GM19397 (cell line): ENCODE results near the gene KRTAP17-1.
"Not testable (repeated sequence)": the region's sequence is repeated elsewhere in the genome, so short reads cannot be mapped to it uniquely, and the experiment has no call there.

Experiments
- ATAC-seq: cut with Tn5 transposase; IDR thresholded peaks from one replicate; pipeline ENCODE4 v1.9.1; 2021; ENCODE audit warnings: mild to moderate bottlenecking, moderate library complexity; ENCODE audit not compliant: unreplicated experiment

The KRTAP17-1 gene

GRCh38 chr17:41307647-41308046, 7.9 kb downstream of the KRTAP17-1 start:
- no peak for ATAC-seq

GRCh38 chr17:41304091-41304490, 11.4 kb downstream of the KRTAP17-1 start:
- no peak for ATAC-seq

GRCh38 chr17:41302981-41303380, 12.5 kb downstream of the KRTAP17-1 start:
- no peak for ATAC-seq

- ATAC-seq: no peak
These were observed 13.3 kb downstream of the KRTAP17-1 start, which contains the start of gene KRTAP29-1 for GRCh38 chr17:41301916-41302901. KRTAP29-1 (minus strand) TSS chr17:41302851; CDS start chr17:41302851, 0 bp downstream.

GRCh38 chr17:41301204-41301790, 14.2 kb downstream of the KRTAP17-1 start:
- ATAC-seq: no peak

GRCh38 chr17:41298458-41299135, 16.9 kb downstream of the KRTAP17-1 start:
- ATAC-seq: no peak

GRCh38 chr17:41296846-41297245, 18.7 kb downstream of the KRTAP17-1 start:
- ATAC-seq: no peak

- ATAC-seq: no peak
These were observed 21.5 kb downstream of the KRTAP17-1 start for GRCh38 chr17:41294016-41294415.

- no peak for ATAC-seq
These were observed 28.5 kb downstream of the KRTAP17-1 start for GRCh38 chr17:41287050-41287449.

GRCh38 chr17:41284546-41284945, 31.0 kb downstream of the KRTAP17-1 start:
- no peak for ATAC-seq

- no peak for ATAC-seq
These were observed 31.5 kb downstream of the KRTAP17-1 start for GRCh38 chr17:41284043-41284442.

GRCh38 chr17:41278176-41278955, 37.1 kb downstream of the KRTAP17-1 start:
- ATAC-seq: no peak

GRCh38 chr17:41275648-41276190, 39.8 kb downstream of the KRTAP17-1 start, which contains the start of gene KRTAP9-7:
KRTAP9-7 (plus strand) TSS chr17:41275698; CDS start chr17:41275698, 0 bp downstream.
- not testable (repeated sequence) for ATAC-seq

GRCh38 chr17:41271858-41272257, 43.7 kb downstream of the KRTAP17-1 start:
- ATAC-seq: no peak

- not testable (repeated sequence) for ATAC-seq
These were observed 44.2 kb downstream of the KRTAP17-1 start for GRCh38 chr17:41271323-41271722.

- no peak for ATAC-seq
These were observed 47.8 kb downstream of the KRTAP17-1 start for GRCh38 chr17:41267711-41268110.

- ATAC-seq: no peak
These were observed 50.4 kb downstream of the KRTAP17-1 start, which contains the start of gene KRTAP9-6 for GRCh38 chr17:41265078-41265477. KRTAP9-6 (plus strand) TSS chr17:41265378; CDS start chr17:41265378, 0 bp downstream.
